Measurements from ENCODE around the gene ITGA1.

Gene ITGA1

GRCh38 chr5:52938226-52938625 lies 150.5 kb downstream of the ITGA1 start:
- Histone ChIP-seq H3K9me3 (ENCODE audit: control extremely low read depth in 1 of 5, control insufficient read depth in 4 of 5, insufficient read depth in 2 of 5, low read depth in 1 of 5, low read length in 4 of 5) (no peaks in the 10 kb centered on the region), H3K27ac (ENCODE audit: insufficient read depth in 1 of 2, low read depth in 1 of 2, low read length in 2 of 2, poor library complexity in 1 of 2, severe bottlenecking in 2 of 2) (no peak overlapping the region), H3K27me3 (replicated peaks in 2 of 5; ENCODE audit: control insufficient read depth in 4 of 5, insufficient read depth in 5 of 5, low read length in 4 of 5) (no peaks in the 10 kb centered on the region), H3K36me3 (ENCODE audit: control insufficient read depth in 4 of 4, insufficient read depth in 4 of 4, low read length in 3 of 4) (no peaks in the 10 kb centered on the region), H3K4me3 (ENCODE audit: control insufficient read depth in 1 of 7, extremely low read depth in 1 of 7, insufficient read depth in 4 of 7, low read depth in 2 of 7, low read length in 6 of 7) (no peak overlapping the region), H3K4me1 (ENCODE audit: control extremely low read depth in 1 of 4, control insufficient read depth in 4 of 4, insufficient read depth in 4 of 4, low read length in 3 of 4) (peaks cover 0 to 6% (median 2%) of the 10 kb centered on the region in 4 experiments)
- DNase-seq: no peak
- POLR2A ChIA-PET: no interaction called here
- CTCF ChIA-PET: interaction anchor here (1.2 to 3.6 kb wide), 2 partner anchors 10 to 21 kb away, joined by 3 to 13 read pairs; no protein-coding TSS in a partner anchor

DNA sequence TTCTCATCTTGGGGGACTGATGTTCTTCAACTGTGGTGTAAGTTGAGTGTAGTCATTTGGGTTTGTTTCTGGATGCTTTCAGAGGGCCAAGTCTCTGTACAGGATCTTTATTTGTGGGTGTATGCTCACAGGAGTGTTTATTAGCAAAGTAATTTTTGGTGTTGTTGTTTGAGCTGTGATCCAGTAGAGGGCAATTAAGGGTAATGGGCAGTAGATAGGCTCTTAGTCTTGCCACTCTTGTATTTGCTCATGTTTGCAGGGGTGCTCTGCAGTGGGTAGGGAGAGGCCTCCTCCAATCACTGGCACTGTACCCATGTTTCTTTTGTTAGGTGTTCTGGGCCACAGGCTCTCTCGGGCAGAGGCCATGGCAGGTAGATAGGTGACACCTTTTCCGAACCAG lies 155.6 kb downstream of the ITGA1 start:
- Histone ChIP-seq H3K36me3 (ENCODE audit: control insufficient read depth in 4 of 4, insufficient read depth in 4 of 4, low read length in 3 of 4) (no peaks in the 10 kb centered on the region), H3K4me3 (ENCODE audit: control insufficient read depth in 1 of 7, extremely low read depth in 1 of 7, insufficient read depth in 4 of 7, low read depth in 2 of 7, low read length in 6 of 7) (no peak overlapping the region), H3K27me3 (replicated peaks in 2 of 5; ENCODE audit: control insufficient read depth in 4 of 5, insufficient read depth in 5 of 5, low read length in 4 of 5) (no peaks in the 10 kb centered on the region), H3K9me3 (ENCODE audit: control extremely low read depth in 1 of 5, control insufficient read depth in 4 of 5, insufficient read depth in 2 of 5, low read depth in 1 of 5, low read length in 4 of 5) (no peaks in the 10 kb centered on the region), H3K4me1 (ENCODE audit: control extremely low read depth in 1 of 4, control insufficient read depth in 4 of 4, insufficient read depth in 4 of 4, low read length in 3 of 4) (peaks cover 0 to 5% (median 0%) of the 10 kb centered on the region in 4 experiments), H3K27ac (ENCODE audit: insufficient read depth in 1 of 2, low read depth in 1 of 2, low read length in 2 of 2, poor library complexity in 1 of 2, severe bottlenecking in 2 of 2) (no peak overlapping the region)
- peak in 2 of 3 donors; percentile 29 to 50 for DNase-seq
- POLR2A ChIA-PET: no interaction called here
- CTCF ChIA-PET: interaction anchor here (0.7 to 9.3 kb wide), 7 partner anchors 10 to 164 kb away, joined by 3 to 124 read pairs (median 5); no protein-coding TSS in a partner anchor
- WGBS (ENCODE audit: insufficient coverage): 95% methylated on average over 2 of the region's 2 CpGs

- no peak overlapping the region for H3K4me3 ChIP-seq (ENCODE audit: control insufficient read depth in 1 of 7, extremely low read depth in 1 of 7, insufficient read depth in 4 of 7, low read depth in 2 of 7, low read length in 6 of 7)
- no peaks in the 10 kb centered on the region for H3K36me3 ChIP-seq (ENCODE audit: control insufficient read depth in 4 of 4, insufficient read depth in 4 of 4, low read length in 3 of 4)
- H3K9me3 ChIP-seq (ENCODE audit: control extremely low read depth in 1 of 5, control insufficient read depth in 4 of 5, insufficient read depth in 2 of 5, low read depth in 1 of 5, low read length in 4 of 5): no peaks in the 10 kb centered on the region
- no peaks in the 10 kb centered on the region for H3K27me3 ChIP-seq (replicated peaks in 2 of 5; ENCODE audit: control insufficient read depth in 4 of 5, insufficient read depth in 5 of 5, low read length in 4 of 5)
- WGBS (ENCODE audit: insufficient coverage): 84% methylated on average over 7 of the region's 7 CpGs
- H3K27ac ChIP-seq (ENCODE audit: insufficient read depth in 1 of 2, low read depth in 1 of 2, low read length in 2 of 2, poor library complexity in 1 of 2, severe bottlenecking in 2 of 2): no peak overlapping the region
- peaks cover 0 to 8% (median 0%) of the 10 kb centered on the region in 4 experiments for H3K4me1 ChIP-seq (ENCODE audit: control extremely low read depth in 1 of 4, control insufficient read depth in 4 of 4, insufficient read depth in 4 of 4, low read length in 3 of 4)
- ChIA-PET CTCF (interaction anchor here (0.8 to 9.3 kb wide), 7 partner anchors 9 to 170 kb away, joined by 3 to 124 read pairs (median 5); no protein-coding TSS in a partner anchor), POLR2A (no interaction called here)
- DNase-seq: no peak
These were observed 156.1 kb downstream of the ITGA1 start for GRCh38 chr5:52943808-52944207.

- Histone ChIP-seq H3K27me3 (replicated peaks in 2 of 5; ENCODE audit: control insufficient read depth in 4 of 5, insufficient read depth in 5 of 5, low read length in 4 of 5) (no peaks in the 10 kb centered on the region), H3K36me3 (ENCODE audit: control insufficient read depth in 4 of 4, insufficient read depth in 4 of 4, low read length in 3 of 4) (no peaks in the 10 kb centered on the region), H3K4me1 (ENCODE audit: control extremely low read depth in 1 of 4, control insufficient read depth in 4 of 4, insufficient read depth in 4 of 4, low read length in 3 of 4) (peaks cover 0 to 8% (median 0%) of the 10 kb centered on the region in 4 experiments), H3K9me3 (ENCODE audit: control extremely low read depth in 1 of 5, control insufficient read depth in 4 of 5, insufficient read depth in 2 of 5, low read depth in 1 of 5, low read length in 4 of 5) (no peaks in the 10 kb centered on the region), H3K27ac (ENCODE audit: insufficient read depth in 1 of 2, low read depth in 1 of 2, low read length in 2 of 2, poor library complexity in 1 of 2, severe bottlenecking in 2 of 2) (peak overlapping the region in 1 of 2 experiments; percentile 36), H3K4me3 (ENCODE audit: control insufficient read depth in 1 of 7, extremely low read depth in 1 of 7, insufficient read depth in 4 of 7, low read depth in 2 of 7, low read length in 6 of 7) (peak overlapping the region in 6 of 7 experiments; percentile 13 to 84 (median 54))
- WGBS (ENCODE audit: insufficient coverage): no CpG with 5 or more reads among the region's 4 CpGs
- DNase-seq: peak in 2 of 3 donors; percentile 17 to 28
- POLR2A ChIA-PET: no interaction called here
- CTCF ChIA-PET: interaction anchor here (1.0 to 9.3 kb wide), 4 partner anchors 33 to 153 kb away, joined by 3 to 124 read pairs (median 6); no protein-coding TSS in a partner anchor
These were observed 157.3 kb downstream of the ITGA1 start for GRCh38 chr5:52945040-52945439.

- CTCF ChIA-PET: interaction anchor here (1.3 to 9.3 kb wide), 6 partner anchors 9 to 1288 kb away, joined by 4 to 124 read pairs (median 9); partner anchors contain the start of gene ITGA2
- H3K4me1 ChIP-seq (ENCODE audit: control extremely low read depth in 1 of 4, control insufficient read depth in 4 of 4, insufficient read depth in 4 of 4, low read length in 3 of 4): peaks cover 0 to 8% (median 0%) of the 10 kb centered on the region in 4 experiments
These were observed 159.5 kb downstream of the ITGA1 start for GRCh38 chr5:52947208-52947607.

GRCh38 chr5:52947851-52948250 lies 160.1 kb downstream of the ITGA1 start:
- ChIA-PET POLR2A (no interaction called here), CTCF (interaction anchor here (1.1 to 9.3 kb wide), 18 partner anchors 10 to 1287 kb away, joined by 3 to 124 read pairs (median 5); partner anchors contain the start of gene ITGA2)
- no peak overlapping the region for H3K4me3 ChIP-seq (ENCODE audit: control insufficient read depth in 1 of 7, extremely low read depth in 1 of 7, insufficient read depth in 4 of 7, low read depth in 2 of 7, low read length in 6 of 7)
- H3K4me1 ChIP-seq (ENCODE audit: control extremely low read depth in 1 of 4, control insufficient read depth in 4 of 4, insufficient read depth in 4 of 4, low read length in 3 of 4): peaks cover 0 to 8% (median 0%) of the 10 kb centered on the region in 4 experiments
- no peak overlapping the region for H3K27ac ChIP-seq (ENCODE audit: insufficient read depth in 1 of 2, low read depth in 1 of 2, low read length in 2 of 2, poor library complexity in 1 of 2, severe bottlenecking in 2 of 2)
- no peaks in the 10 kb centered on the region for H3K9me3 ChIP-seq (ENCODE audit: control extremely low read depth in 1 of 5, control insufficient read depth in 4 of 5, insufficient read depth in 2 of 5, low read depth in 1 of 5, low read length in 4 of 5)
- DNase-seq: peak in 2 of 3 donors; percentile 24 to 40
- H3K27me3 ChIP-seq (replicated peaks in 2 of 5; ENCODE audit: control insufficient read depth in 4 of 5, insufficient read depth in 5 of 5, low read length in 4 of 5): no peaks in the 10 kb centered on the region
- H3K36me3 ChIP-seq (ENCODE audit: control insufficient read depth in 4 of 4, insufficient read depth in 4 of 4, low read length in 3 of 4): no peaks in the 10 kb centered on the region

More at GRCh38 chr5:52947208-52947607, 159.5 kb downstream of the ITGA1 start:
- Histone ChIP-seq H3K36me3 (ENCODE audit: control insufficient read depth in 4 of 4, insufficient read depth in 4 of 4, low read length in 3 of 4) (no peaks in the 10 kb centered on the region), H3K27ac (ENCODE audit: insufficient read depth in 1 of 2, low read depth in 1 of 2, low read length in 2 of 2, poor library complexity in 1 of 2, severe bottlenecking in 2 of 2) (no peak overlapping the region), H3K4me3 (ENCODE audit: control insufficient read depth in 1 of 7, extremely low read depth in 1 of 7, insufficient read depth in 4 of 7, low read depth in 2 of 7, low read length in 6 of 7) (no peak overlapping the region), H3K27me3 (replicated peaks in 2 of 5; ENCODE audit: control insufficient read depth in 4 of 5, insufficient read depth in 5 of 5, low read length in 4 of 5) (no peaks in the 10 kb centered on the region), H3K9me3 (ENCODE audit: control extremely low read depth in 1 of 5, control insufficient read depth in 4 of 5, insufficient read depth in 2 of 5, low read depth in 1 of 5, low read length in 4 of 5) (no peaks in the 10 kb centered on the region)
- DNase-seq: no peak
- POLR2A ChIA-PET: no interaction called here
- no CpG with 5 or more reads among the region's 4 CpGs for WGBS (ENCODE audit: insufficient coverage)

- no peaks in the 10 kb centered on the region for H3K36me3 ChIP-seq (ENCODE audit: control insufficient read depth in 4 of 4, insufficient read depth in 4 of 4, low read length in 3 of 4)
- no peaks in the 10 kb centered on the region for H3K9me3 ChIP-seq (ENCODE audit: control extremely low read depth in 1 of 5, control insufficient read depth in 4 of 5, insufficient read depth in 2 of 5, low read depth in 1 of 5, low read length in 4 of 5)
- ChIA-PET CTCF (interaction anchor here (0.8 to 9.3 kb wide), 26 partner anchors 10 to 1286 kb away, joined by 3 to 124 read pairs (median 4); partner anchors contain the start of gene ITGA2), POLR2A (interaction anchor here (1.2 kb wide), 2 partner anchors 11 to 40 kb away, joined by 3 read pairs; no protein-coding TSS in a partner anchor)
- no peaks in the 10 kb centered on the region for H3K27me3 ChIP-seq (replicated peaks in 2 of 5; ENCODE audit: control insufficient read depth in 4 of 5, insufficient read depth in 5 of 5, low read length in 4 of 5)
- no CpG with 5 or more reads among the region's 1 CpG for WGBS (ENCODE audit: insufficient coverage)
- no peak overlapping the region for H3K4me3 ChIP-seq (ENCODE audit: control insufficient read depth in 1 of 7, extremely low read depth in 1 of 7, insufficient read depth in 4 of 7, low read depth in 2 of 7, low read length in 6 of 7)
- peak; percentile 79 to 85 (median 84) for DNase-seq
- peaks cover 0 to 8% (median 0%) of the 10 kb centered on the region in 4 experiments for H3K4me1 ChIP-seq (ENCODE audit: control extremely low read depth in 1 of 4, control insufficient read depth in 4 of 4, insufficient read depth in 4 of 4, low read length in 3 of 4)
- H3K27ac ChIP-seq (ENCODE audit: insufficient read depth in 1 of 2, low read depth in 1 of 2, low read length in 2 of 2, poor library complexity in 1 of 2, severe bottlenecking in 2 of 2): no peak overlapping the region
These were observed 160.8 kb downstream of the ITGA1 start for GRCh38 chr5:52948418-52949076.
